GM18526 (cell line): ENCODE results near the gene BAG1.

Experiments
- POLR2A ChIP-seq: IDR thresholded peaks from 3 replicates; pipeline ENCODE4 v1.6.1; 2011; ENCODE audit not compliant: insufficient read length; ENCODE audit errors: extremely low read depth

The BAG1 gene

DNA sequence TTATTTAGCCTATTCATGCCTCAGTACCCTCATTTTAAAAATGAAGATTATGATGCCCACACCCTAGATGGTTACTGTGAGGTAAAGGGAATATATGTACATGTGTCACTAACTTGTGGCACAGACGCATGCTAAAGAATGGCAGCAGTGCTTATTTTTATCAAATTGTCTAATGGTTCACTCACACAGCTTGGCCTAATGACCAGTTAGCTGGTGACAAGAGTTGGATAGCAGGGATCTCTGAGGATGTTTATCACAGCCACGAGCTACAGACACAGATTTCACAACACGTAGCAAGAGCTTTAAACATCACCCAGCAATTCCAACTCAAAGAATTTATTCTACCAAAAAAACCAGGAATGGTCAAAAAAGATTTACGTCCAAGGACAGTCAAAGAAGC, 7.2 kb downstream of the BAG1 start:
- TF ChIP-seq POLR2A: no peak

- TF ChIP-seq POLR2A: no peak
Observed at GRCh38 chr9:33256236-33256635, 8.3 kb downstream of the BAG1 start.

- no peak for TF ChIP-seq POLR2A
Observed at GRCh38 chr9:33255471-33255870, 9.0 kb downstream of the BAG1 start.

DNA sequence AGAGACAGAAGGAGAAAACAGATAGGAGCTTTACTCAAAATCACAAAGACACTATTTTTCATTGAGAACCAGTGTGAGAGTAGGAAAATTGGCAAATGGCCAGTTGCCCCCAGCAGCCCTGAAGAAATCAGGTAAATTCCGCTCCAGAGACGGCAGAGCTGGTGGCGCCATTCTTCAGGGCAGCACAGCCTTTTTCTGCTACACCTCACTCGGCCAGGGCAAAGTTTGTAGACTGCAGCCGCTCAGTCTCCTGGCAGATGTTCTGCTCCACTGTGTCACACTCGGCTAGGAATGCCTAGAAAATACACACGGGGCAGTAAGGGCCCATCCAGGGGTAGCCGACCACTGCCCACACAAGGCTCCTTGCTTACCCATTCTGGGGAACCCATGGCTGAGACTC, 9.5 kb downstream of the BAG1 start:
- no peak for TF ChIP-seq POLR2A

GRCh38 chr9:33254211-33254610, 10.3 kb downstream of the BAG1 start:
- TF ChIP-seq POLR2A: no peak

DNA sequence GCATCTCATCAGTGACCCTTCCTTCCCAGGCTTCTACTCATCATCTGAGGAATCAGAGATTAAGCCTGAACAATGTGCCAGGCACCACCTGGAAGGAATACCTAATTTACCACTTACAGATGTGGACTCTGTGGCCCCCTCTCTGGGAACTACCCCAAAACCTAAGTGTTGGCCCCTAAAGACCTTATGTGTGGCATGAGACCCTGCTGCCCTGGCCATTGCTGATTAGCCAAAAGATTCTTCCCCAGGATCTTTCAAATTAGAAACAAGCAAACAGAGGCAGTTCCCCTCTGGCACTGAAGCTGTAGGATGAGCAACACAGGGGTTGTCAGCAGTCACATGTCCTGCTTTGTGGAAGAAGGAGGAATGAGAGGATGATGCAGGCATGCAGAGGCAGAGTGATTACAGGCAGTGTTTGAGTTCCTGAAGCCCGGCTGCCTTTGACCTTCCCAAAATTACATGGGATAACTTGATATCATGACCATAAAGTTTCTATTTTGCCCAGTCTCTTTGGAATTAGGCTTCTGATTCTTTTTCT, 14.0 kb downstream of the BAG1 start:
- no peak for TF ChIP-seq POLR2A

DNA sequence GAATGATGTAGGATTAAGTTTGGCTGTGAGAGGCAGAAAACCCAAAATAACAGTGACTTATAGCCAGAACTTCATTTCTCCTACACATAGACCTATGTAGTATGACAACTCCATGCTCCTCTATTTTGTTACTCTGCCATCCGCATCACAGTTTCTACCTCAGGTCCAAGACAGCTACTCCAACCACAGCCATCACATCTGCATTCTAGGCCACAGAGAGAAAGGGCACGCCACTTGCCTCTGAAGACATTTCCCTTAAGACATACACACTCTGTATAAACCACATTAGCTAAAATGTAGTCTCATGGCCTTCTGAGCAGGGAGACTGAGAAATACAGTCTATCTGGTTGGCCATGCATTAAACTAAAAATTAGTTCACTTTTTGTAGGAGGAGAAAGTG, 14.5 kb downstream of the BAG1 start:
- TF ChIP-seq POLR2A: no peak

- TF ChIP-seq POLR2A: no peak
Observed at GRCh38 chr9:33249087-33249658, 15.3 kb downstream of the BAG1 start.

DNA sequence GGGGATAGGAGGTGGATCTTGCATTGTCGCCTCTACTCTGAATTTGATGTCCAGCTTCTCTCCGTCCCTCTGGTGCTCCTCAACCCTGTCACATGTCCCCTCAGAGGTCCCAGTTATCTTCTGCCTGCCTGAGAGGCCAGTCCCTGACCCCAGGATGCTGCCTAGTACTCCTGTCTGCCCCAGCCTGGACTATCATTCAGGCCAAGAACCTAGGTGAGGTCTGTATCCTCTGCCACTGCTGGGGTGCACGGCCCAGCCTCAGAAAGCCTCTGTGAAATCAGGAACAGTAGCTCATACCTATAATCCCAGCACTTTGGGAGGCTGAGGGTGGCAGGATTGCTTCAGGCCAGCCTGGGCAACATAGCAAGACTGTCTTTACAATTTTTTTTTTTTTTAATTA, 15.9 kb downstream of the BAG1 start:
- no peak for TF ChIP-seq POLR2A

GRCh38 chr9:33246269-33246860, 18.1 kb downstream of the BAG1 start:
- no peak for TF ChIP-seq POLR2A

DNA sequence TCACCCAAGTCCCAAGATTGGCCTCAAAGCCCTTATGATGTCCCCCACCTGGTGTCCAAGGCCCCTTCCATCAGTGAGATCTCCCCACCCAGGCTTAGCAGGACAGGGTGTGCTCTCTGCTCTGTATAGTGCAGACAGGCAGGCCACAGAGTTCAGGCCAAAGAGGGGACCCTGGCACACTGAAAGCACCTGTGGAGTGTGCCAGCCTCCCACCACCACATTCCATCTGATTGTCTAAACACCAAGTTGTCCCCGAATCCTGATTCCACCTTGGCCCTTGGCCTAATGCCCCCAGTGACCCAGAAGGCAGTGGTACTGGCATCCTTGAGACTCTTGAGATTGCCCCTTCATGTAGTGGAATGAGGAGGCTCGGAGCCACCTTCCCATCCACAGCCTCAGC, 19.2 kb downstream of the BAG1 start:
- no peak for TF ChIP-seq POLR2A

- TF ChIP-seq POLR2A: no peak
Observed at GRCh38 chr9:33244137-33244784, 20.2 kb downstream of the BAG1 start.

- no peak for TF ChIP-seq POLR2A
Observed at GRCh38 chr9:33242609-33243134, 21.8 kb downstream of the BAG1 start.

DNA sequence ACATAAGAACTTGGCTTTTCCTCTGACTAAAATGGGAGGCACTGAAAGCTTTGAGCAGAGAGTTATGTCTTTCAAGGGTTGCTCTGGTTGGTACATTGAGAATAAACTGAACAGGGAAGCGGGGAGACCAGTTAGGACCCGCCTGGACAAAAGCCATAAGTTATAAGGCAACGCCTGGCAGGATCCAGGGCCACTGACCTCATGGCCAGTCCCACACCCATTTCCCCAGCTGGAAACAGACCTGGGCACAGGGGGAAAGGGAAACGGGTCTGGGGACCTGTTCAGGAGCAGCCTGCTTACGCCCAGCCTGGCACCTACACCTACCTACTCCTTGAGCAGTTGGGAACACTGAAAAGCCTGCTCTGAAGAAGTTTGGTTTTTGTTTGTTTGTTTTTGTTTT, 23.2 kb downstream of the BAG1 start:
- TF ChIP-seq POLR2A: no peak

GRCh38 chr9:33239921-33240320, 24.6 kb downstream of the BAG1 start, which contains the start of gene SPINK4:
Gene SPINK4, plus strand, starts transcription at chr9:33240167. Its CDS starts 42 bp downstream, at chr9:33240209.
- no peak for TF ChIP-seq POLR2A

DNA sequence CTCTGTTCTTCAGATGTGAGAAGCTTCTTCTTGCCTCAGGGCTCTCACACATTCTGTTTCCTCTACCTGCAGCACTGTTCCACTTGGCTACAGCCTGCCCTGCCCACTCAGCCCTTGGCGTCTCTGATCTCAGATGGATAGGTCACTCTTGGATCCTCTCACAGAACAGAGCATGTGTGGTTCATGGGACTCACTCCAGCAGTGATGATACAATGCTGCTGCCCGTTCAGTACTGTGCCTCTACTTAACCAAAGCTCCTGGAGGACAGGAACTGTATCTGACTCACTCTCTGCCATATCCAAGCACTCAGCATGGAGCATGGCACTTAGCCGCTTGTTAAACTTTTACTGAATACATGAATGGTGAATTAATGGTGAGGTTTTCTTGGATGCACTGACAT, 27.9 kb downstream of the BAG1 start:
- TF ChIP-seq POLR2A: no peak

DNA sequence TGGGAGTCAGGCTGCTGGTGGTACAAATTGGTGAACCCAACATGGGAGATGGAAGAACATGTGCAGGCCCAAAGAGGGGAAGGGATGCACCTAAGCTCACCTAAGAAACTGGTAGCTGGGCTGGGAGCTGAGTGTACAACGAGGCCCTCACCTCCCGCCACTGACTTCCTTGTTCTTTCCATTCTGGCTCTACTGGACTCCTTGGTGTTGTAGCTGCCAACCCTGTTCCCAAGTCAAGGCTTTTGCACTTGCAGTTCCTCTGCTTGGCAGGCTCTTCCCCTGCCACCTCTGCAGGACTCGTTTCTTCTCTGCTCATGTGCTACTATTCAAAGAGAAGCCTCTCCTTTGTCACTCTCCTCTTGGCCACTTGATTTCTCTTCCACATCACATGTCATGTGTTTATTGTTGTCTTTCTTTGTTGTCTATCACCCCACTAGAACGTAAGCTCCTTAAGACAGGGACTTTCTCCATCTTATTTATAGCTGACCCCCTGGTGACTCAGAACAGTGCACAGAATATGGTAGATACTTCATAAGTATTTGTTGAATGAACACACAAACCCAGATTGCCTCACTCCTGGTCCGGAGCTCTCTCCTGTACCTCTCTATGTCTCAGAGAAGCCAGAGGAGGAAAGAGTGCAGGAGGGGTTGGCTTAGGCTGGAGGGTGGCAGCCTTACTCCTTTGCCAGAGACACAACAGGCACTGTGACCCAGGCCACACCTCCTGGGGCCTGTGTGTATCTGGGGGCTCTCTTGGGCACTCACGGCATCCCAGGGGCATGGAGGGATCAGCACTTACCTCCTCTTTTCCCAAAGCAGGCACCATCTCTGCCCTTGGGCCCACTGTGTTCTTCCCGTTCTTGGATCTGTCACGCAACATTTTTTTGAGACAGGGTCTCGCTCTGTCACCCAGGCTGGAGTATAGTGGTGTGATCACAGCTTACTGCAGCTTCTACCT, 29.7 kb downstream of the BAG1 start:
- TF ChIP-seq POLR2A: no peak
